Upper lobe of left lung (tissue), 6 donors: Measurements from ENCODE around the gene RACGAP1. TPM values are rescaled to one million over a fixed set of nuclear protein-coding genes. Genes with fewer than 3 reads are reported as not detected.
A peak's percentile ranks its signal among the peaks of the same experiment; 100 is the strongest.

Source experiments
- ATAC-seq, 2 donors: fragments of 200-7000 bp; cut with Tn5 transposase; one replicate each; pipeline ENCODE4 v1.9.1; 2022; ENCODE audit warnings: mild to moderate bottlenecking in 2 of 2, moderate library complexity in 2 of 2; ENCODE audit not compliant: low FRiP score in 2 of 2
- DNase-seq, 2 donors: peaks; one replicate each; pipeline ENCODE4 v3.0.0-alpha.2; 2019 to 2020
- H3K27ac ChIP-seq, 4 donors: fragments of 200-600 bp; sonication (generic); one replicate each; pipeline ENCODE4 v1.5.1; 2016 to 2019
- H3K27me3 ChIP-seq, 4 donors: fragments of 200-600 bp; sonication (generic); one replicate each; pipeline ENCODE4 v1.5.1; 2017 to 2019
- H3K36me3 ChIP-seq, 4 donors: fragments of 200-600 bp; sonication (generic); one replicate each; pipeline ENCODE4 v1.5.1; 2016 to 2019
- H3K4me1 ChIP-seq, 4 donors: fragments of 200-600 bp; sonication (generic); one replicate each; pipeline ENCODE4 v1.5.1; 2018 to 2019
- H3K4me3 ChIP-seq, 4 donors: fragments of 200-600 bp; sonication (generic); one replicate each; pipeline ENCODE4 v1.5.1; 2017 to 2019; ENCODE audit warnings: mild to moderate bottlenecking in 2 of 4, moderate library complexity in 1 of 4
- H3K9me3 ChIP-seq, 4 donors: fragments of 200-600 bp; sonication (generic); one replicate each; pipeline ENCODE4 v1.5.1; 2018 to 2019
- EP300 ChIP-seq, 4 donors: sonication (generic); formaldehyde crosslinking; IDR thresholded peaks; one replicate each; pipeline ENCODE4 v1.5.1; 2017; ENCODE audit warnings: antibody characterized with exemption in 4 of 4, control low read depth in 2 of 4
- POLR2A ChIP-seq, 4 donors: fragments of 450-650 bp; IDR thresholded peaks; one replicate each; pipeline ENCODE4 v1.5.1; 2016 to 2017; ENCODE audit warnings: antibody characterized with exemption in 4 of 4, mild to moderate bottlenecking in 2 of 4
- POLR2AphosphoS5 ChIP-seq, 2 donors: sonication (generic); formaldehyde crosslinking; IDR thresholded peaks; one replicate each; pipeline ENCODE4 v1.5.1; 2017; ENCODE audit warnings: antibody characterized with exemption in 2 of 2
- WGBS, 2 donors: methylation state at CpG; one replicate each; pipeline ENCODE4 v1.1.5; 2017 to 2018; 5-methylcytosine and 5-hydroxymethylcytosine counted together
- total RNA-seq, 6 donors: library from RNA; depleted of rRNA in 4 of 6; stranded (reverse); fragments of >200 nt in 4 of 6; gene quantifications; one replicate each; pipeline versions ENCODE4 v1.1.0 to v1.2.1, GENCODE V29; 2016 to 2021
- TF ChIP-seq, protein P1 (sequence below), 6 experiments: fragments of 450-650 bp in 4 of 6; fragments of 200-600 bp in 2 of 6; sonication (generic) in 2 of 6; IDR thresholded peaks; one replicate each; pipeline ENCODE4 v1.5.1; 2016 to 2019; ENCODE audit warnings: antibody characterized with exemption in 6 of 6
- donor health status: DM: no; HTN: no; CAD: no; lungs with moderate emphysema.
- donor health status: DM: no; HTN: yes; CAD: no; lungs with severe emphysema.

The RACGAP1 gene
- total RNA-seq, 6 donors from 2014 or later, result 10.3 to 22.4 (median 18.4) TPM

DNA sequence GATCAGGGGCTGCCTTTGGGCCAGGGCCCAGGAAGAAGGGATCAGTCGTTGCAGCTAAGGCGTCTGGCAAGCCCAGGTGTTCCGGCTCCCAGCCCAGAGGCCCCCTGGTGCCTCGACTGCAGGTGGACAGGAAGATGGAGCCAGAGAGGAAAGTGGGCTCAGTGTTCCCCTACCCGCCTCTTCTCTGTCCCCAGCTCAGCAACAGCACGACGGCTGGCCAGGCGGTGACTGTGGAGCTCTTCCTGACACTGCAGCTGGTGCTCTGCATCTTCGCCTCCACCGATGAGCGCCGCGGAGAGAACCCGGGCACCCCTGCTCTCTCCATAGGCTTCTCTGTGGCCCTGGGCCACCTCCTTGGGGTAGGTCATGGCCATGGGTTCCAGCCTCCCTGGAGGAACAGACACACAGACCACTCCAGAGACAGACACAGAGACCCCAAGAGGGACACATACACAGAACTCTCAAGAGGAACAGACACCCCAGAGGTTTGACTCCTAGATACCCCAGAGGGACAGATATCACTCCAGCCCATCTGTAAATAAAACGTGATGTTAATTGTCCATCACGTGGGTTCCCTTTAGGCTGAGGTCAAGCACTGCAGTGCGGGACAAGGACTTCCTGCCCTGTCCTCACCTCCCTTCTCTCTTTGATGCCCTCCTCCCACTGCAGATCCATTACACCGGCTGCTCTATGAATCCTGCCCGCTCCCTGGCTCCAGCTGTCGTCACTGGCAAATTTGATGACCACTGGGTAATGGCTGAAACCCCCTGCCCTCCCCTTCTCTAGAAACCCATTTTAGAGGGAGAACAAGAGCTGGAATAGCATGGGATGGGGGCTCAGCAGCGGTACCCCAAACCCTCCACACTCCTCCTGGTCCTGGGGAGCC is 71.1 kb downstream of the RACGAP1 start:
- 57 to 71% methylated on average over 12 to 21 of the region's 21 CpGs for WGBS, 2 donors
- H3K27me3 ChIP-seq, result peaks cover 0 to 11% (median 4%) of the 10 kb centered on the region in 4 donors

DNA sequence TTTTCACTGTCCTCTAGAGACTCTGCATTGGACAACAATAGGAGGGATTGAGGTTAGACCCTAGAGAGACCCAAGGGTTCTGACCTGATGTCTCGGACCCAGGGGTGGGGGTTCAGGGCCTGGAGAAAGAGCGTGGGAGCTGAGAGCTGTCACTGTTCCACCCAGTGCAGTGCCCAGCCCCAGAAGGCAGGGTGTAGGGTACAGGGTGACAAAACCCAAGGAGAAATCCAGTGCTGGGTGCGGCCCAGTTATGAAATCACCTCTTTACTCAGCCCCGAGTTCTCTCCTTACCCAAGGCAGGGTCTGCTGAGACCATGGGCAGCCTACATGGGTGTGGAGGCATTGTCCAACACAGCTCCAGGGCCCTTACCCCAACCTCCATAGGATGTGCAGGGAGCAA is 72.1 kb downstream of the RACGAP1 start:
- H3K27ac ChIP-seq, result no peak overlapping the region
- WGBS, 2 donors, result 74 to 84% methylated on average over 4 of the region's 4 CpGs
- TF ChIP-seq, protein P1, sequence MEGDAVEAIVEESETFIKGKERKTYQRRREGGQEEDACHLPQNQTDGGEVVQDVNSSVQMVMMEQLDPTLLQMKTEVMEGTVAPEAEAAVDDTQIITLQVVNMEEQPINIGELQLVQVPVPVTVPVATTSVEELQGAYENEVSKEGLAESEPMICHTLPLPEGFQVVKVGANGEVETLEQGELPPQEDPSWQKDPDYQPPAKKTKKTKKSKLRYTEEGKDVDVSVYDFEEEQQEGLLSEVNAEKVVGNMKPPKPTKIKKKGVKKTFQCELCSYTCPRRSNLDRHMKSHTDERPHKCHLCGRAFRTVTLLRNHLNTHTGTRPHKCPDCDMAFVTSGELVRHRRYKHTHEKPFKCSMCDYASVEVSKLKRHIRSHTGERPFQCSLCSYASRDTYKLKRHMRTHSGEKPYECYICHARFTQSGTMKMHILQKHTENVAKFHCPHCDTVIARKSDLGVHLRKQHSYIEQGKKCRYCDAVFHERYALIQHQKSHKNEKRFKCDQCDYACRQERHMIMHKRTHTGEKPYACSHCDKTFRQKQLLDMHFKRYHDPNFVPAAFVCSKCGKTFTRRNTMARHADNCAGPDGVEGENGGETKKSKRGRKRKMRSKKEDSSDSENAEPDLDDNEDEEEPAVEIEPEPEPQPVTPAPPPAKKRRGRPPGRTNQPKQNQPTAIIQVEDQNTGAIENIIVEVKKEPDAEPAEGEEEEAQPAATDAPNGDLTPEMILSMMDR (IDR thresholded peaks at IDR 0.05), result no peak
- TF ChIP-seq POLR2AphosphoS5 (IDR thresholded peaks at IDR 0.05) (no peak), POLR2A (IDR thresholded peaks at IDR 0.05) (no peak), EP300 (IDR thresholded peaks at IDR 0.05) (no peak)
- no peaks in the 10 kb centered on the region for H3K36me3 ChIP-seq
- no peak overlapping the region for H3K4me3 ChIP-seq
- DNase-seq (peak in 1 of 2 donors; percentile 47), ATAC-seq (peak in 1 of 2 donors; percentile 31)
- H3K9me3 ChIP-seq, result no peaks in the 10 kb centered on the region
- H3K4me1 ChIP-seq, result peaks cover 10 to 33% (median 23%) of the 10 kb centered on the region in 4 donors
- peaks cover 0 to 11% (median 4%) of the 10 kb centered on the region in 4 donors for H3K27me3 ChIP-seq

More for the DNA sequence above, 71.1 kb downstream of the RACGAP1 start:
- no peak for TF ChIP-seq EP300 (IDR thresholded peaks at IDR 0.05)
- TF ChIP-seq POLR2AphosphoS5 (IDR thresholded peaks at IDR 0.05), result no peak
- TF ChIP-seq, protein P1 (IDR thresholded peaks at IDR 0.05), result no peak
- TF ChIP-seq POLR2A (IDR thresholded peaks at IDR 0.05), result no peak
- no peaks in the 10 kb centered on the region for H3K9me3 ChIP-seq
- H3K27ac ChIP-seq, result no peak overlapping the region
- DNase-seq (peak in 1 of 2 donors; percentile 72), ATAC-seq (no peak)
- H3K36me3 ChIP-seq, result no peaks in the 10 kb centered on the region
- H3K4me3 ChIP-seq, result no peak overlapping the region
- peaks cover 10 to 33% (median 23%) of the 10 kb centered on the region in 4 donors for H3K4me1 ChIP-seq

DNA sequence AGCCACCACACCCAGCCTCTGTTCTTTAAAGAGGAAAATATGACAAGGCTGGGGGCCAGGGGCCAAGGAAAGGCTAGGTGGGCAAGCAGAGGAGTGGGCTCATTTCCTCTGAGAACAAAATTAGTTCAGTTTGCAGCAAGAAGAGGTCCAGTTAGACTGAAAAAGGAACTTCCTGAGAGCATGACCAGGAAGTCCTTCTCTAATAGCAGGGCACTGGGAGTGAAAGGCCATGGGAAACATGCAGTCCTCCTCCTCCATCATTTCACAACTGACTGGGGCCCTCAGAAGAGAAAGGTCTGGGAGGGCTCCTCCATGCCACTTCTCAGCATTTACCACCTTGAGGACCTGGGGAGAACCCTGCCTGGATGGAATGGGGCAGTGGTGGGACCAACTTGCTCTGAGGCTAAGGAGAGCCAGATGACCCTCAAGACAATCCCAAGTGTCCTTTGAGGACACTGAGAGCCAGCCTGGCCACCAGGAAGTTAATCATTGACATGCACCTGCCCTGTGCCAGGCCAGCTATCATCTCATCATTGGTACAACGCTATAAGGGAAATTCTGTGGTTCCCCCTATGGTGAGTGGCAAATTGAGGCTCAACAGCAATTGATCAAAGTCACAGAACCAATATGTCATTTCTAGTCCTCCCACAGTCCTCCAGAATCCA is 72.8 kb downstream of the RACGAP1 start:
- H3K4me3 ChIP-seq, result no peak overlapping the region
- H3K9me3 ChIP-seq, result no peaks in the 10 kb centered on the region
- 60 to 71% methylated on average over 1 of the region's 1 CpG for WGBS, 2 donors
- no peak overlapping the region for H3K27ac ChIP-seq
- DNase-seq (peak in 1 of 2 donors; percentile 46), ATAC-seq (no peak)
- H3K36me3 ChIP-seq, result no peaks in the 10 kb centered on the region
- H3K27me3 ChIP-seq, result peaks cover 0 to 11% (median 4%) of the 10 kb centered on the region in 4 donors
- no peak for TF ChIP-seq POLR2A (IDR thresholded peaks at IDR 0.05)
- peak in 1 of 2 donors; percentile 6 for TF ChIP-seq POLR2AphosphoS5 (IDR thresholded peaks at IDR 0.05)
- H3K4me1 ChIP-seq, result peaks cover 10 to 33% (median 23%) of the 10 kb centered on the region in 4 donors

DNA sequence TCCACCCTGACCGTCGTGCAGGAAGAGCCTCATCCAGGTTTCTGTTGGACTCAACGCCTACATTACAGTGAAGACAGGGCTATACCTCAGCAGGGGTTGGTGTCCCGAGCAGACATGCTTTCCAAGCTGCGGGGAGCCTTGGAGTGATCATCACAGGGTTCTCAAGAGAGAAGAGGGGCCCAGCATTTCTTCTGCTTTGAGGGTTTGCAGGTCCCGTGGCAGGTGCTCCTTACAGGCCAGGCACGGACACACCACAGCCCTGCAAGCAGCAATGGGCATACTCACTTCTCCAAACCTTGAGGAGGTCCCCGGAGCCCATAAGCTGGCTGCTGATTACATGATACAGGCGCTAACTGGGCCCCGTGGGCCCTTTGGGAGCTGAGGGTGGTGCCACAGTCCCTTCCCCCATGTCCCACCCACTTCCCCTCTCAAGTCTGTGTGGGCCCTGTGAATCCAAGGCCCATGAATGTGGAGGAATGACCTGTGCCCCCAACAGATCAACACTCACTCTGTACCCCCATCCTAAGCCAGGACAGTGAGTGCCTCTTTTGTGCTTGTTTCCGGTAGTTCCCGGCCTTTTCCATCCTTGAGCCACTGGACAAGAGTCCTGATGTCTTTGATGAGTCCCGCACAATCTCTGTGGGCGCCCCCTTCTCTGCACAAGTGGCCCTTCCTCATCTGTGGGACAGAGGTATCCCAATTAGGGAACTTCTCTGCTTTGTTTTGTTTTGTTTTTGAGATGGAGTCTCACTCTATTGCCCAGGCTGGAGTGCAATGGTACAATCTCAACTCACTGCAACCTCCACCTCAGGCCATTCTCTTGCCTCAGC is 73.7 kb downstream of the RACGAP1 start:
- Histone ChIP-seq H3K4me3 (no peak overlapping the region), H3K9me3 (no peaks in the 10 kb centered on the region), H3K27ac (no peak overlapping the region), H3K27me3 (peaks cover 0 to 11% (median 4%) of the 10 kb centered on the region in 4 donors), H3K36me3 (no peaks in the 10 kb centered on the region), H3K4me1 (peaks cover 10 to 33% (median 23%) of the 10 kb centered on the region in 4 donors)
- no peak for TF ChIP-seq POLR2A (IDR thresholded peaks at IDR 0.05)
- TF ChIP-seq POLR2AphosphoS5 (IDR thresholded peaks at IDR 0.05), result no peak
- TF ChIP-seq, protein P1 (IDR thresholded peaks at IDR 0.05), result no peak
- TF ChIP-seq EP300 (IDR thresholded peaks at IDR 0.05), result no peak
- ATAC-seq, result no peak
- WGBS, 2 donors, result 81 to 86% methylated on average over 8 to 14 of the region's 14 CpGs
- peak in 1 of 2 donors; percentile 15 for DNase-seq
